ENCODE measurements around the gene COL8A2. TPM values are rescaled to one million over a fixed set of nuclear protein-coding genes. Genes with fewer than 3 reads are reported as not detected.
A peak's percentile ranks its signal among the peaks of the same experiment; 100 is the strongest.

Gene COL8A2
- total RNA-seq, 1 donor from 2014 or later: 1.2 TPM

GRCh38 chr1:36137226-36137625 is 12.2 kb upstream of the COL8A2 start:
- peaks cover 85% of the 10 kb centered on the region for H3K4me1 ChIP-seq
- no peaks in the 10 kb centered on the region for H3K9me3 ChIP-seq (replicated peaks)
- DNase-seq: no peak
- intact Hi-C loops (cut with micrococcal nuclease): no loop called here
- no peak overlapping the region for H3K4me3 ChIP-seq
- peaks cover 32% of the 10 kb centered on the region for H3K36me3 ChIP-seq
- no peaks in the 10 kb centered on the region for H3K27me3 ChIP-seq (ENCODE audit: low read depth)
- H3K27ac ChIP-seq (replicated peaks): peak overlapping the region; percentile 72
- TF ChIP-seq, protein P1, sequence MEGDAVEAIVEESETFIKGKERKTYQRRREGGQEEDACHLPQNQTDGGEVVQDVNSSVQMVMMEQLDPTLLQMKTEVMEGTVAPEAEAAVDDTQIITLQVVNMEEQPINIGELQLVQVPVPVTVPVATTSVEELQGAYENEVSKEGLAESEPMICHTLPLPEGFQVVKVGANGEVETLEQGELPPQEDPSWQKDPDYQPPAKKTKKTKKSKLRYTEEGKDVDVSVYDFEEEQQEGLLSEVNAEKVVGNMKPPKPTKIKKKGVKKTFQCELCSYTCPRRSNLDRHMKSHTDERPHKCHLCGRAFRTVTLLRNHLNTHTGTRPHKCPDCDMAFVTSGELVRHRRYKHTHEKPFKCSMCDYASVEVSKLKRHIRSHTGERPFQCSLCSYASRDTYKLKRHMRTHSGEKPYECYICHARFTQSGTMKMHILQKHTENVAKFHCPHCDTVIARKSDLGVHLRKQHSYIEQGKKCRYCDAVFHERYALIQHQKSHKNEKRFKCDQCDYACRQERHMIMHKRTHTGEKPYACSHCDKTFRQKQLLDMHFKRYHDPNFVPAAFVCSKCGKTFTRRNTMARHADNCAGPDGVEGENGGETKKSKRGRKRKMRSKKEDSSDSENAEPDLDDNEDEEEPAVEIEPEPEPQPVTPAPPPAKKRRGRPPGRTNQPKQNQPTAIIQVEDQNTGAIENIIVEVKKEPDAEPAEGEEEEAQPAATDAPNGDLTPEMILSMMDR (IDR thresholded peaks at IDR 0.05; ENCODE audit: borderline replicate concordance): no peak

DNA sequence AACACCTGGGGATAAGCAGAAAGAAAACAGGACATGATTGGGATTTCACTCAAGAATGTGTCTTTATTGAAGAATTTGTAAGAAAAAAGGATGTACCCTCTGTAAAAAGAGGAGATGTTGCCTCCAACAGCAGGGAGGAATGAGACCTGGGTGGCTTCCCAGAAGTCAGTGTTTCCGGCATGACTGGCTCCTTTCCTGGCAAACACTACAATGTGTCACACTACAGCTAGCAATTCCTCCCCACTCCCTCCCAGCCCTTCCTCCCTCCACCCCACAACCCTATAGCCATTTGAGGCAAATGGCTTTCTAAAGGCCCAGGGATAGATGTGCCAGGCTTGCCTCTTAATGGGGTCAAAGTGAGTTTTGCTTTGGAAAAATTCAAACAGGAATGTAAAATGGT is 11.5 kb upstream of the COL8A2 start:
- peaks cover 78% of the 10 kb centered on the region for H3K4me1 ChIP-seq

DNA sequence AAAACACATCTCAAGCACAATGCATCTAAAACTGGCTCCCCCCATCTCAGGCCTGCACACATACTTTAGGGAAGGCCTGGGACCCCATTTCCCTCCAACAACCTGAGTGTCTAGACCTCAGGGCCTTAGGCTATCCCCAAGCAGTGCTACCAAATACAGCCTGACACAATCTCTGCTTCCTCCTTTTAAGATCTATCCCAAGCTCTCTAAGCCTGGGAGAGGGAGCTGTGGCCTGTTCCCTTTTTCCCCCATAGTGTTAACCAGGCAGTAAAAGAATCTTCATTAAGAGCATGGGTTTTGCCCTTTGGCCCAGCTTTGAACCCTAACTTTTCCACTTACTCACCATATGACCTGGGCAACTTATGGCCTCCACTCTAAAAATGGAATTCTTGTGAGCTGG is 10.8 kb upstream of the COL8A2 start:
- no peak for DNase-seq
- Histone ChIP-seq H3K36me3 (peaks cover 32% of the 10 kb centered on the region), H3K27ac (replicated peaks) (peak overlapping the region; percentile 72), H3K4me1 (peaks cover 73% of the 10 kb centered on the region), H3K9me3 (replicated peaks) (no peaks in the 10 kb centered on the region), H3K27me3 (ENCODE audit: low read depth) (no peaks in the 10 kb centered on the region), H3K4me3 (no peak overlapping the region)
- TF ChIP-seq, protein P1 (IDR thresholded peaks at IDR 0.05; ENCODE audit: borderline replicate concordance): no peak
- intact Hi-C loops (cut with micrococcal nuclease): no loop called here

More for the DNA sequence above, 11.5 kb upstream of the COL8A2 start:
- Histone ChIP-seq H3K36me3 (peaks cover 32% of the 10 kb centered on the region), H3K9me3 (replicated peaks) (no peaks in the 10 kb centered on the region), H3K4me3 (no peak overlapping the region), H3K27me3 (ENCODE audit: low read depth) (no peaks in the 10 kb centered on the region), H3K27ac (replicated peaks) (peak overlapping the region; percentile 72)
- intact Hi-C loops (cut with micrococcal nuclease): no loop called here
- DNase-seq: no peak
- TF ChIP-seq, protein P1 (IDR thresholded peaks at IDR 0.05; ENCODE audit: borderline replicate concordance): no peak

DNA sequence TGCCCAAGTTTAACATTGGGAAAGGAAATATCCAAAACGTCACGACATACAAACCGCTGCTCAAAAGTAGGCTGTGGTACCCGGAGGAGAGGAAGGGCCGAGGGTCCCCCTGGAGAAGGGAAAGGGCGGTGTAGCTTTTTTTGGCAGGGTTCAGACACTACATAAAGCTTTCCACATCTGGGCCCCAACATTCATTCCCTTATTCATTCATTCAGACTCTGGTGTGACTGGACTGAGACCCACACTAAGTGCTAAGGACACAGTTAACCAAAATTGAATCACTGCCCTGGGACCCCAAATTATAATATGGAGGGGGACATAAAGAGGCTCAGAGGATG is 10.3 kb upstream of the COL8A2 start:
- no peak overlapping the region for H3K4me3 ChIP-seq
- intact Hi-C loops (cut with micrococcal nuclease): no loop called here
- peaks cover 68% of the 10 kb centered on the region for H3K4me1 ChIP-seq
- TF ChIP-seq, protein P1 (IDR thresholded peaks at IDR 0.05; ENCODE audit: borderline replicate concordance): no peak
- H3K27me3 ChIP-seq (ENCODE audit: low read depth): no peaks in the 10 kb centered on the region
- no peak for DNase-seq
- peaks cover 32% of the 10 kb centered on the region for H3K36me3 ChIP-seq
- no peaks in the 10 kb centered on the region for H3K9me3 ChIP-seq (replicated peaks)
- H3K27ac ChIP-seq (replicated peaks): peak overlapping the region; percentile 72

DNA sequence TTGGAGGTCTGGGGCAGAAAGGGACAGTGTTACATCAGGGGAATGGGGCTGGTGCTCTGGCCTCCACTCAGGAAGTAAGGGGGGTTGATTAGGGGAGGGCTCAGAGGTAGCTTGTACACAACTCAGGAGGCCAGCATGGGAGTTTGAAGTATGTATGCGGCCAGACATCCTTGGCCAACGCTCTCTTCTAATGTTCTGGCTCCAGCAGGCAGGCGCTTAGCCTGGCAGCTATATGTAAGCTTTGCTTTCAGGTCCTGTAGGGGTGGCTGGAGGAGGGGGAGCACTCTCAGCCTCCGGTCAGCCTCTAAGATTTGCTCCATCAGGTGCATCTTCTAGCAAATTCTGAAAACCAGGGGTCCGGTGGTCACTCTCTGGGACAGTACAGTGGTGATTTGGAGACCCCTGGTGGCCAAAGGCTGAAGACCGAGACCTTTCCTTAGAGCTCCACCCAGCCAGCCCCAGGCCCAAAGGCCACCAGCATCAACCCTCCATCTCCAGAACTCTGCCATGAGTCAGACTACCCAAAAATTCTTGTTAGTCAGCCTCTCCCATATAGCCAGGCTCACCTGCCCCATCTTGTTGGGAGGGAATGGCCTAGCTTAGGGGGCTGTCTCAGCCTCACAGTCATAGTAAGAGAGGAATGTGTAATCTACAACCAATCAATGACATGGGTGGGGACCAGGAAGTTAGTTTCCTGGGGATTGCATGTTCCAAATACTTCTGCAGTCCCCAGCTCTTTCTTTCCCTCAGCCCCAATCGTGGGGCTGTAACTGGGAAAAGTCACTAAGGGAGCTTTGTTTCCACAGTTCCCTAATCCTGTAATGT is 9.7 kb upstream of the COL8A2 start:
- DNase-seq: peak; percentile 42
- Histone ChIP-seq H3K4me1 (peaks cover 62% of the 10 kb centered on the region), H3K36me3 (peaks cover 30% of the 10 kb centered on the region), H3K27ac (replicated peaks) (peak overlapping the region; percentile 72), H3K9me3 (replicated peaks) (no peaks in the 10 kb centered on the region), H3K27me3 (ENCODE audit: low read depth) (no peaks in the 10 kb centered on the region), H3K4me3 (no peak overlapping the region)
- intact Hi-C loops (cut with micrococcal nuclease): no loop called here
- TF ChIP-seq, protein P1 (IDR thresholded peaks at IDR 0.05; ENCODE audit: borderline replicate concordance): peak; percentile 74

Data from left ventricle myocardium inferior (tissue), 1 donor.